GM11168 (cell line): ENCODE data around the gene UBASH3B.
"Not testable (repeated sequence)": the region's sequence is repeated elsewhere in the genome, so short reads cannot be mapped to it uniquely, and the experiment has no call there.

Experiments
- in situ Hi-C: fragments of 300-500 bp; cut with MboI; formaldehyde crosslinking; loops from one replicate; pipeline ENCODE4 v1.12.0; 2022; ENCODE audit warnings: low sequenced_read_pairs; ENCODE audit not compliant: unreplicated experiment

UBASH3B gene

DNA sequence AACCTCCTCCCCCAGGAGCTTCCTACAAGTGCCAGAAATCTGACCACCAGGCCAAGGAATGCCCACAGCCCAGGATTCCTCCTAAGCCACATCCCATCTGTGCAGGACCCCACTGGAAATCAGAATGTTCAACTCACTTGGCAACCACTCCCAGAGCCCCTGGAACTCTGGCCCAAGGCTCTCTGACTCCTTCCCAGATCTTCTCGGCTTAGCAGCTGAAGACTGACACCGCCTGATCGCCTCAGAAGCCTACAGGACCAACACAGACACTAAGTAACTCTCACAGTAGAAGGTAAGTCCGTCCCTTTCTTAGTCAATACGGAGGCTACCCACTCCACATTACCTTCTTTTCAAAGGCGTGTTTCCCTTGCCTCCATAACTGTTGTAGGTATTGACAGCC lies 173.8 kb downstream of the UBASH3B start:
- in situ Hi-C loops: not testable (repeated sequence)

DNA sequence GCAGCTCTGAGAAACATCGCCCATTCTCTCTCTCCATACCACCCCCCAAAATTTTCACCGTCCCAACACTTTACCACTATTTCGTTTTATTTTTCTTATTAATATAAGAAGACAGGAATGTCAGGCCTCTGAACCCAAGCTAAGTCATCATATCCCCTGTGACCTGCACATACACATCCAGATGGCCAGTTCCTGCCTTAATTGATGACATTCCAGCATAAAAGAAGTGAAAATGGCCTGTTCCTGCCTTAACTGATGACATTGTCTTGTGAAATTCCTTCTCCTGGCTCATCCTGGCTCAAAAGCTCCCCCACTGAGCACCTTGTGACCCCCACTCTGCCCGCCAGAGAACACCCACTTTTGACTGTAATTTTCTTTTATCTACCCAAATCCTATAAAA lies 176.8 kb downstream of the UBASH3B start:
- in situ Hi-C loops: not testable (repeated sequence)

DNA sequence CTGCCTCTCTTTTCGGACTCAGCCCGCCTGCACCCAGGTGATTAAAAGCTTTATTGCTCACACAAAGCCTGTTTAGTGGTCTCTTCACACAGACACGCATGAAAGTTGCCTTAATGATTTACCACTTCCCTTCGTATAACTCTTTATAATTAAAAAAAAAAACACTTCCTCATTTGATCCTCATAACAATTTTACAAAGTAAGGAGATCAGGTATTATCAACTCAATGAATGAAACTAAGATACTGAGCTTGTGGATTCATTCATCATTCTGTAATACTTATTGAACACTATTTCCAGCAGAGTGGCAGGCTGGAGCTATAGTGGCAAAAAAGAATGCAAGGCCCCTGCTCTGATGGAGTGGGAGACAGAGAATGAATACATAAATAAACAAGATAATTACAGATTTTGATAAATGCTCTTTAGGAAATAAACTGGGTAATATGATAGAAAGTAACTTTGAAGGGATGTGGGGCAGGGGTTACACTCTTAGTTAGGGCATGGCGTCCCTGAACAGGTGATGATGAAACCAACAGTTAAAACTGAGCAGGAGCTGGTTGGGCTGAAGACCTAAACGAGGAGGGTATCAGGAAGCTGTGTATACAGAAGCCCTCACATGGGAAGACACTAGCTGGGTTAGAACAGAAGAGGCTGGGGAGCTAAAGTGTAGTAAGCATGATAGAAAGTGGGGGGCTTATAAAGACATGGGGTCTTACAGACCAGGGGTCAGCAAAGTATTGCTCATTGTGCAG lies 177.4 kb downstream of the UBASH3B start:
- in situ Hi-C loops: no loop called here

DNA sequence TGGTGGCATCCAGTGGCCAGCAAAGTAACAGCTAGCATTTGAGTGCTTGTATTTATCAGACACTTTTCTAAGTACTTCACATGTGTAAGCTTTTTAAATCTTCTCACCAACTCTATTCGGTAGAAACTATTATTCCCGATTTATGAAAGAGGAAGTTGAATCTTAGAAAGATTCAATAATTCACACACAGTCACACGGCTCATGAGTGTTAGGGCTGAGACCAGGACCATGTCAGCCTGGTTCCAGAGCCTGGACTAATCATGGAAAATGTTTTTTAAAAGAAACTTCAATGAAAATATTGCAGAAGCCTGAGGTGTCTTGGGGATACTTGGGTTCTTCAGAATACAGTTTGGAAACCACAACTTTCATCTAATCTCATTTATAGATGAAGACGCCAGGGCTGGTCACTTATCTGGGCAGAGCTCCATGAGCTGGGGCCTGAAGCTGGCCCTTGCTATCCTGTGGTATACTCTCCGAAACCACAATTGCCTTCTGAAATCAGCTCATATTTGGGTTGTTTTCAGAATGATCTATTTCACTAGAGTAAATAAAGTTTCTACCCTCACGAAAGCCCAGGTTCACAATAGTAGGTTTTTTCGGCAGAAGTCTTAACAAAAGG lies 178.4 kb downstream of the UBASH3B start:
- in situ Hi-C loops: no loop called here

DNA sequence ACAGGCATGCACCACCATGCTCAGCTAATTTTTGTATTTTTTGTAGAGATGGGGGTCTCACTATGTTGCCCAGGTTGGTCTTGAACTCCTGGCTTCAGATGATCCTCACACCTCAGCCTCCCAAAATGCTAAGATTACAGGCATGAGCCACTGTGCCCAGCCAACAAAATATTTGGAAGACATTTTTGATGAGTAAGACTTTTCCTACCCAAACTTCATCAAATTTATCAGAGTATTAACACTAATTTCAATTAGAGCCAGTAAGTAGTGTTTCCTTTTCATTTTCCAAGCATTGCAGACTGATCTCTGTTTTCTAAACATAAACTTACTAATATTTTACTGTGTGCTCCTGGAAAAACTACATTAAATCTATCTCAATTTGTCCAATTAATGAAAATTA lies 181.4 kb downstream of the UBASH3B start:
- in situ Hi-C loops: no loop called here

DNA sequence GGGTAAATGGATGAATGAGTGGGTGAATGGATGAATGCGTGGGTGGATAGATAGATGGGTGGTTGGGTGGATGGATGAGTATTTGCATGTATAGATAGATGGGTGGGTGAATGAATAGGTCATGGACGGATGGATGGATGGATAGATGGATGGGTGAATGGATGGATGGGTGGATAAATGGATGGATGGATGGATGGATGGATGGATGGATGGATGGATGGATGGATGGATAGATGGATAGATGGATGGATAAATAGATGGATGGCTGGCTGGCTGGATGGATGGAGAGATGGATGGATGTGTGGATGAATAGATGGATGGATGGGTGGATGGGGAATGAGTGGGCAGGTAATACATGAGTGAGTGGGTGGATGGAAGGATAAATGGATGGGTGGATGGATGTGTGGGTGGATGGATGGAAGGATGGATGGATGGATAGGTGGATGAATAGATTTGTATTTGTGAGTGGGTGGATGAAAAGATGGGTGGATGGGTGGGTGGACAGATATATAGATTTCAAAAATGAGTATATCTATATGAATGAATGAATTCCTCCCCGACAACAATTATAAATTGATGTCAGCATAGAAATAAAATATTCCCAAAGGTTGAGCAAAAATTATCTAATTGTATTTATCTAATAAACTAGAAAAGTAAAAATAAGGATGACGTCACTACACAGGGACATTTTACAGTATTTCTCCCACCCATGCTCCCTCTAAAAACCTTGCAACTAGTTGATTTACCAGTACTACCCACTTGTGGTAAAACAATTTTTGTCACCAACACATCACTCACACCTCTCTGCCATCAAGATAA lies 182.2 kb downstream of the UBASH3B start:
- in situ Hi-C loops: no loop called here

DNA sequence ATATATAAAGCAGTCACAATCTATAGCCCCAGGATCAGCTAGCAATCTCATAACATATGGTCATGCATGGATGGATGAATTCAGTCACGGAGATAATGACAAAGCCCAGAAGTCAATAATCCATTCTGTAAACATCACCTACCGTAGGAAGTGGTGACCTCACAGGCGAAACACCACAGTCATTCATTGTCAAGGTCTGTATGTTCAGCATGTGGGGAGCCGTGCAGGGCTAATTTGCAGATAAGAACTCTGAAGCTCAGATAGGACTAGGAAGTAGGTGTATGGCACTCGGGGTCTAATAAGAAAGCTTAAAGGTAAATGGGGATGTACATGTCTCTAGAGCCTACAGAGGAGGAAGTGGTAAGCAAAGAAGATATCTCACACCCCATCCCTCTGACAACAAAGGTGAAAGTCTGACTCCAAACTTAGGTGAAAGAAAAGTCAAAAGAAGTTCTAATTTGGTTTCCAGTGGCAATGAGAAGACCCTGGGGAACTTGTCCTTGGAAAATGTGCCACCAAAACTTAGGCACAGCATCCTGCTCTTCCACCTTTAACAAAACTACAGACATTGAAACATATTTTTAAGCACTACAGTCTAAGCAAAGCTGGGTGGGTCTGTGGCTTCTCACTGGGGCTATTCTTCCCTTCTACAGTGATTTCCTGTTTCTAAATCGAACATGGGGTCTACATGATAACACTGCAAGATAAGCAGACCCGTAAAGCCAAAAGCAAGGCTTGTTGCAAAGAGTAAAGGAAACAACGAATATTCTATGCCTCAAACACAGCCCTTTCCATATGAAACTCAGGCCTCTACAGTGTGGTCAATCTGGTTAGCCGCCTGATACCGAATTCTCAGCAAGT lies 188.0 kb downstream of the UBASH3B start:
- in situ Hi-C loops: no loop called here

DNA sequence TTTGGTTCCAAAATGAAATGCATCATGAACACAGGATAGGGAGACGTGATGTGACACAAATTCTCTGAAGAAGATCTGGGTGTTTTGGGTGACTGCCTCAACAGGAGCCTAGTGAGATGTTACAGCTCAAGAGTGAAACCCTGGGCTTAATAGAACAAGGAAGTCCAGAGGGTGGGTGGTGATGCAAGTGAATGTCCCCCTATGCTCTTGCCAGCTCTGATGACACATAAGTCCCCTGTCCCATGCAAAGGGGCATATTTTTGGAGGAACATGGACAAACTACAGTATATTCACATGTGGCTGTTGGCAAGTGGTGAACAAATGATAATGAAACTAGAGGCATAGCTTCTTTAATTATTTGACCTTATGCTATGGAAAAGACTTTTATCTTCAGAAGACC lies 191.9 kb downstream of the UBASH3B start:
- in situ Hi-C loops: no loop called here

DNA sequence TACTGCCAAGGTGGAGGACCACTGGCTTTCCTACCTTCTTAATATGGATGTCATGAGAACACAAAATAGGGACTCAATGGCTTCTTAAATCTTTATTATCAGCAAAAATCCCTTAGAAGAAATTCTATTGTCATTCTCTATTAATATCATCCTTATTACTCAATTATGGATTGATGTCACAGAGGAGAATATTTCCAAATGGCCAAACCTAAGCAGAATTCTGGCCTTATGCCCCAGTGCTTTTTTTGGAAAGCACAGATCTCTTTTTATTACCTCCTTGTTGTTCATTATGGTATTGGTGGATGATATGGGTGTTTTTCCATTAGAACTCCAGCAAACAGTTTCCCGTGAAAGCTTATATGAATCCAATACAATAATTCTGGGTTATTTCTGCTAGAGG lies 192.7 kb downstream of the UBASH3B start:
- in situ Hi-C loops: no loop called here

DNA sequence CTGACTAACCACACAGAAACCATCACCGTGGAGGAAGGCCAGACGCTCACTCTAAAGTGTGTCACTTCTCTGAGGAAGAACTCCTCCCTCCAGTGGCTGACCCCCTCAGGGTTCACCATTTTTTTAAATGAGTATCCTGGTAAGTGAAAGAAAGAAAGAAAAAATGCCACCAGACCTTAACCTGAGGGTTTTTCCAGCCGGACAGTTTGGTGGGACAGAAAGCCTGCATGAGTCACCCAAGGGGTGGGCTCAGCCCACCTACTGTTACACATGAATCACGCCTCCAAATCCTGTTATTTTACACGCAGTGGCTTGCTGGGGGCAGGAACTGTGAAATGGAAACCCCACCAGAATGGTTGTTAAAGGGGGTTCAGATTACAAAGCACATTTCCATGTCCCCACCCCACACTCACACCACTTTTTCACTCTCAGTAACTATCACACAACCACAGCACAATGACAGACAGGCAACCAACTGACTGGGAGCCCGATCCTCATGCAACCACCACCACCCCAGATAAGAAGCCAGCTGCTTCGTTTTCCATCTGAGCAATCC lies 194.6 kb downstream of the UBASH3B start:
- in situ Hi-C loops: no loop called here

DNA sequence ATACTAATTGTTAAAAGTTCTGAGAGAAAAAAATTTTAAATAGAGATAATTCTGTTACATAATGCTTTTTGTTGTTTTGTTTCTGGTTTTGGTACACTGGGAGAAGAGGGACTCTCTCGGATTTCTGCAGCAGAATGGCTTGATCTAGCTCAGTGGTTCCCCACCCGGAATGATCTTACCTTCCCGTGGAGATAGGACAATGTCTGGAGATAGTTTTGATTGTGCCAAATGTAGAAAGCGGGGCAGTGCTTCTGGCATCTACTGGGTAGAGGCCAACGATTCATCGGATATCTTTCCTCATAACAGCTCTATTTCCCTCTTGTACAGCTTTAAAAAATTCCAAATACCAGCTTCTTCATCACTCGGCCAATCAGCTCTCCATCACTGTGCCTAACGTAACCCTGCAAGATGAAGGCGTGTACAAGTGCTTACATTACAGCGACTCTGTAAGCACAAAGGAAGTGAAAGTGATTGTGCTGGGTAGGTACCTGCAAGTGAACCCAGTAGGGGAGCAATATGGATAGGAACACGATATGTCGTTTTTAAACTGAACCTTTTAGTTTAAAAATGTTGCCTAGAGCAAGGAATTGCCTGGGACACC lies 195.9 kb downstream of the UBASH3B start:
- in situ Hi-C loops: no loop called here

DNA sequence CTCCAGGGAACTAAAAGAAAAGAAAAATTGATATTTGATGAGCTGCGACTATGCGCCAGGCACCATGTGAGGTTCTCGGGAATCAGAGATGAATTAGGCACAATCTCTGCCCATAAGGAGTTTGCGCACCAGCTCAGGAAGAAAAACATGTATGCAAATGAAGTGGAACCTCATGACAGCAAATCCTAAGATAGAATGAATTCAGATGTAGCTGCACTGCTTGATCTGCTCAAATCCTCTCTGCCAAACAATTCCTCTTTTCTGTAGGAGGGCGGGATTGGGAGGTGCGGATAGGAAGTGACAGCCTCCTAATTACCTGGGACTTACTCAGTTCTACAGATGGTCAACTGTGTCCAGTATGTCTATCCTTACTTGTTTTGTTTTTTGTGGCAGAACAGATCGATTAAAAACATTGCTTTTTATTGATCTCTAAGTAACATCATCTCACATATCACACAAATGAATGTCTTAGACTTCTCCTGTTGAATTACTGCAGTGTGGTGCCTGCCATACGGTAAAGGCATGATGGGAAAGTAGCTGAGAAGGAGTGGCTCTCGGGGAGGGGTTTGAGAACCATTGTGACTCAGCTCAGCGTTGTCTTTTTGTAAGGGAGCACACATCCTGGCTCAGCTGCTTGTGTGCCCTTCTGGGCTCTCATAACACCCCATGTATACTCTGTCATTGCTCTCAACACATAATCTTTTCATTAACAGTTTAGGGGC lies 196.7 kb downstream of the UBASH3B start:
- in situ Hi-C loops: no loop called here

DNA sequence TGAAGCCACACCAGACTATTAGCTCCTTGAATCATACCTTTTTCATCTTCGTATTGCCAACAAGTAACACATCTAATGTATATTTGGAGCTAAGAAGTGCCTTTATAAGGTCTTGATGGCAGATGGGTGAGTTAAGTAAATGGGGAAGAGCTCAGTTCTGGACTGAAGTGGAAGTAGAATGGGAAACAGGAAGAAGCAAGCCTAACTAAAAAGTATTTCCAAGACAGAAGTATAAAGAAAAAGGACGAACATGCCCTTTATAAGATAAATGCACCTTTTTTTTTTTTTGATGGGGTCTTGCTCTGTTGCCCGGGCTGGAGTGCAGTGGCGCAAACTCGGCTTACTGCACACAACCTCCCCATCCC lies 197.3 kb downstream of the UBASH3B start:
- in situ Hi-C loops: no loop called here

DNA sequence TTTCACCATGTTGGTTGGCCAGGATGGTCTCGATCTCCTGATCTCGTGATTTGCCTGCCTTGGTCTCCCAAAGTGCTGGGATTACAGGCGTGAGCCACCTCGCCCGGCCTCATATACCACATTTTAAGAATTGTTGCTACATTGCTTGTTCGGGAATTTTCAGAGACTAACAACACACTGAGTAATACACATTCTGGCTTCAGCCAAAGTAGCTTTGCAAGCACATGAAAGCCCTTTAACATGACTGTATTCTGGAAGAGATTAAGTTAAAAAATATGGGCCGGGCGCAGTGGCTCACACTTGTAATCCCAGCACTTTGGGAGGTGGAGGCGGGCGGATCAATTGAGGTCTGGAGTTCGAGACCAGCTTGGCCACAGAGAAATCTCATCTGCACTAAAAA lies 197.7 kb downstream of the UBASH3B start:
- in situ Hi-C loops: no loop called here

DNA sequence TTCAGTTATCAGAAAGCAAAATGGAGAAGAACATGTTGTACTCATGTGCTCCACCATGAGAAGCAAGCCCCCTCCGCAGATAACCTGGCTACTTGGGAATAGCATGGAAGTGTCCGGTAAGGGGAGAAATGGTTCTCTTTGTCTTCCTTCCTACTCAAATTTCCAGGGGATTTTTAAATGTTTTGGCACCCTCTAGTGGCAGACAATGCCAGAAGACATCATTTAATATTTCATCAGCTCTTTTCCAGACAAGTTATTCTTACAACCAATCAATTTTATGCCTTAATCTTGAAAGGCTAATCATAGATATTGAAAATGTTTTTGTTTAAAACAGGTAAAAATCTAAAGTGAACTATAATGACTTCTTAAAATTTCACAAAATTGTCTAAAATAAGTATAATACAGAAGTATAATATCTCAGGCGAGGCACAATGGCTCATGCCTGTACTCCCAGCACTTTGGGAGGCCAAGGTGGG lies 198.5 kb downstream of the UBASH3B start:
- in situ Hi-C loops: no loop called here

DNA sequence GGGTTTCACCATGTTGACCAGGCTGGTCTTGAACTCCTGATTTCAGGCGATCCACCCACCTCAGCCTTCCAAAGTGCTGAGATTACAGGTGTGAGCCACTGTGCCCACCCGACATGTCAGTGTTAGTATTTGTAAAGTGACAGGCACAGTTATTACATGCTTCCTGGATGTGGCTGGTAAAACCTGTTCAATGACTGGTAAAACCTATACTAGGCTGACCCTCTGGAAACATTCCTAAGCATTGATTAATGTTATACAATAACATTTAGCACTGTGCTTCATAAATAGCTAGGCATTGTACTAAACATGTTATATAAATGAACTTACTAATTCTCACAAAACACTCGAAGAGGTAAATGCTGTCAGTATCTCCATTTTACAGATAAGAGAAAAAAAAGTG lies 206.1 kb downstream of the UBASH3B start:
- in situ Hi-C loops: loop anchor here (5.0 kb wide), 1 partner anchor 161 kb away; no protein-coding TSS in a partner anchor

DNA sequence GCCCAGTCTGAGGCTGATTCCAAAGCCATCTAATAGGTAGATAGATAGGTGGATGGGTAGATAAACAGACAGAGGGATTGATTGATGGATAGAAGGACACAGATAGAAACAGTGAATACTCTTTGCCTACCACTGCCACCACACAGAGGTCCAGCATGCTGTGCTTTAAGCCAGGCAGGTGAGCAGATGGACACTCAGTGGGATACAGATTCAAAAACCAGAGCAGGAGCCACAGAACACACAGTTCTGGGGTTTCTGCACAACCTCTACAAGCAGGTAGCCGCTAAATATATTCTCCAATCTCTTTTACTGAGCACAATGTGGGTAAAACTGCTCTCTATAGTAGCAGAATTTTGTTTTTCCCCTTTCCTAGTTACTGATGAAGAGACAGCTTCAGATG lies 206.6 kb downstream of the UBASH3B start:
- in situ Hi-C loops: loop anchor here (5.0 kb wide), 1 partner anchor 160 kb away; no protein-coding TSS in a partner anchor

DNA sequence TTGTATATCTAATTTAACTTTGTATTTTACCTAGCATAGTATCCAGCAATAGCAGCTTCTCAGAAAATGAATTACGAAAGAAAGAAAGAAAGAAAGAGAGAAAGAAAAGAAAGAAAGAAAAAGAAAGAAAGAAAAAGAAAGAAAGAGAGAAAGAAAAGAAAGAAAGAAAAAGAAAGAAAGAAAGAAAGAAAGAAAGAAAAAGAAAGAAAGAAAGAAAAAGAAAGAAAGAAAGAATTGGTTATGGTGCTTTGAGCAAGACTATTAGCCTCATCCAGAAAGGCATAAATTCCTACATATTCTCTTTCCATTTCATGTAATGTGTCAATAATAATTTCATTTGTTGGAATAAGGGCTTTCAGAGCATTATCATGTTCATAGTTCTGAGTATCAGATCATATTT lies 207.6 kb downstream of the UBASH3B start:
- in situ Hi-C loops: loop anchor here (5.0 kb wide), 1 partner anchor 159 kb away; no protein-coding TSS in a partner anchor
